Measurements from ENCODE around the gene SLC6A1. TPM values are rescaled to one million over a fixed set of nuclear protein-coding genes. Genes with fewer than 3 reads are reported as not detected.

Gene SLC6A1
- total and polyA plus RNA-seq, 4 donors = 16.0 to 71.9 (median 33.8) TPM

GRCh38 chr3:11015369-11015768 lies 22.8 kb downstream of the SLC6A1 start:
- Histone ChIP-seq H3K27me3 (ENCODE audit: control insufficient read depth in 4 of 4, insufficient read depth in 4 of 4, low read length in 3 of 4) (no peaks in the 10 kb centered on the region), H3K9me3 (ENCODE audit: control insufficient read depth in 4 of 4, low read length in 3 of 4) (no peaks in the 10 kb centered on the region), H3K4me3 (ENCODE audit: low read depth in 1 of 3, low read length in 3 of 3) (no peak overlapping the region), H3K4me1 (ENCODE audit: control insufficient read depth in 4 of 4, insufficient read depth in 4 of 4, low read length in 3 of 4) (peaks cover 3 to 33% (median 7%) of the 10 kb centered on the region in 4 donors), H3K36me3 (ENCODE audit: control insufficient read depth in 4 of 4, insufficient read depth in 3 of 4, low read depth in 1 of 4, low read length in 3 of 4) (peaks cover 0 to 38% (median 13%) of the 10 kb centered on the region in 4 donors), H3K27ac (ENCODE audit: low read depth in 1 of 2, low read length in 2 of 2) (no peak overlapping the region), H3K9ac (ENCODE audit: low read depth in 1 of 2, low read length in 2 of 2) (no peak overlapping the region)
- no peak for DNase-seq (ENCODE audit: low spot score)
- 88% methylated on average over 16 of the region's 16 CpGs for WGBS
- TF ChIP-seq FOXA1 (IDR thresholded peaks at IDR 0.05) = no peak
- no peak for TF ChIP-seq NR2F2 (IDR thresholded peaks at IDR 0.05)
- no peak for TF ChIP-seq TAF1 (conservative IDR thresholded peaks at IDR 0.05)

GRCh38 chr3:11016727-11017126 lies 24.2 kb downstream of the SLC6A1 start:
- Histone ChIP-seq H3K9me3 (ENCODE audit: control insufficient read depth in 4 of 4, low read length in 3 of 4) (no peaks in the 10 kb centered on the region), H3K4me1 (ENCODE audit: control insufficient read depth in 4 of 4, insufficient read depth in 4 of 4, low read length in 3 of 4) (peaks cover 6 to 38% (median 20%) of the 10 kb centered on the region in 4 donors), H3K4me3 (ENCODE audit: low read depth in 1 of 3, low read length in 3 of 3) (no peak overlapping the region), H3K27me3 (ENCODE audit: control insufficient read depth in 4 of 4, insufficient read depth in 4 of 4, low read length in 3 of 4) (no peaks in the 10 kb centered on the region), H3K9ac (ENCODE audit: low read depth in 1 of 2, low read length in 2 of 2) (no peak overlapping the region), H3K27ac (ENCODE audit: low read depth in 1 of 2, low read length in 2 of 2) (no peak overlapping the region), H3K36me3 (ENCODE audit: control insufficient read depth in 4 of 4, insufficient read depth in 3 of 4, low read depth in 1 of 4, low read length in 3 of 4) (peaks cover 0 to 38% (median 15%) of the 10 kb centered on the region in 4 donors)
- no peak for DNase-seq (ENCODE audit: low spot score)
- no peak for TF ChIP-seq RAD21 (IDR thresholded peaks at IDR 0.05)
- TF ChIP-seq HNF4G (IDR thresholded peaks at IDR 0.05) = no peak
- TF ChIP-seq FOXA2 (IDR thresholded peaks at IDR 0.05) = no peak
- TF ChIP-seq, protein P1, sequence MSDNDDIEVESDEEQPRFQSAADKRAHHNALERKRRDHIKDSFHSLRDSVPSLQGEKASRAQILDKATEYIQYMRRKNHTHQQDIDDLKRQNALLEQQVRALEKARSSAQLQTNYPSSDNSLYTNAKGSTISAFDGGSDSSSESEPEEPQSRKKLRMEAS (IDR thresholded peaks at IDR 0.05) = no peak
- no peak for TF ChIP-seq TAF1 (conservative IDR thresholded peaks at IDR 0.05)
- no peak for TF ChIP-seq ZBTB33 (IDR thresholded peaks at IDR 0.05)
- no peak for TF ChIP-seq GABPA (IDR thresholded peaks at IDR 0.05 in 1 of 2, conservative IDR thresholded peaks at IDR 0.05 in 1 of 2)
- TF ChIP-seq YY1 (IDR thresholded peaks at IDR 0.05) = no peak
- no peak for TF ChIP-seq NR2F2 (IDR thresholded peaks at IDR 0.05)
- no peak for TF ChIP-seq SP1 (IDR thresholded peaks at IDR 0.05)
- 83% methylated on average over 5 of the region's 5 CpGs for WGBS

GRCh38 chr3:11019116-11019819 lies 26.7 kb downstream of the SLC6A1 start:
- H3K9me3 ChIP-seq (ENCODE audit: control insufficient read depth in 4 of 4, low read length in 3 of 4) = no peaks in the 10 kb centered on the region
- peaks cover 6 to 52% (median 39%) of the 10 kb centered on the region in 4 donors for H3K4me1 ChIP-seq (ENCODE audit: control insufficient read depth in 4 of 4, insufficient read depth in 4 of 4, low read length in 3 of 4)
- H3K27ac ChIP-seq (ENCODE audit: low read depth in 1 of 2, low read length in 2 of 2) = no peak overlapping the region
- DNase-seq (ENCODE audit: low spot score) = no peak
- H3K27me3 ChIP-seq (ENCODE audit: control insufficient read depth in 4 of 4, insufficient read depth in 4 of 4, low read length in 3 of 4) = no peaks in the 10 kb centered on the region
- peaks cover 0 to 30% (median 12%) of the 10 kb centered on the region in 4 donors for H3K36me3 ChIP-seq (ENCODE audit: control insufficient read depth in 4 of 4, insufficient read depth in 3 of 4, low read depth in 1 of 4, low read length in 3 of 4)
- 80% methylated on average over 3 of the region's 3 CpGs for WGBS
- no peak overlapping the region for H3K9ac ChIP-seq (ENCODE audit: low read depth in 1 of 2, low read length in 2 of 2)
- no peak overlapping the region for H3K4me3 ChIP-seq (ENCODE audit: low read depth in 1 of 3, low read length in 3 of 3)
- TF ChIP-seq ATF3 (IDR thresholded peaks at IDR 0.05) = no peak
- TF ChIP-seq RAD21 (IDR thresholded peaks at IDR 0.05) = no peak
- TF ChIP-seq, protein P1 (IDR thresholded peaks at IDR 0.05) = no peak
- no peak for TF ChIP-seq HNF4A (conservative IDR thresholded peaks at IDR 0.05)
- no peak for TF ChIP-seq TAF1 (conservative IDR thresholded peaks at IDR 0.05)
- no peak for TF ChIP-seq HNF4G (IDR thresholded peaks at IDR 0.05)
- TF ChIP-seq, protein P2, sequence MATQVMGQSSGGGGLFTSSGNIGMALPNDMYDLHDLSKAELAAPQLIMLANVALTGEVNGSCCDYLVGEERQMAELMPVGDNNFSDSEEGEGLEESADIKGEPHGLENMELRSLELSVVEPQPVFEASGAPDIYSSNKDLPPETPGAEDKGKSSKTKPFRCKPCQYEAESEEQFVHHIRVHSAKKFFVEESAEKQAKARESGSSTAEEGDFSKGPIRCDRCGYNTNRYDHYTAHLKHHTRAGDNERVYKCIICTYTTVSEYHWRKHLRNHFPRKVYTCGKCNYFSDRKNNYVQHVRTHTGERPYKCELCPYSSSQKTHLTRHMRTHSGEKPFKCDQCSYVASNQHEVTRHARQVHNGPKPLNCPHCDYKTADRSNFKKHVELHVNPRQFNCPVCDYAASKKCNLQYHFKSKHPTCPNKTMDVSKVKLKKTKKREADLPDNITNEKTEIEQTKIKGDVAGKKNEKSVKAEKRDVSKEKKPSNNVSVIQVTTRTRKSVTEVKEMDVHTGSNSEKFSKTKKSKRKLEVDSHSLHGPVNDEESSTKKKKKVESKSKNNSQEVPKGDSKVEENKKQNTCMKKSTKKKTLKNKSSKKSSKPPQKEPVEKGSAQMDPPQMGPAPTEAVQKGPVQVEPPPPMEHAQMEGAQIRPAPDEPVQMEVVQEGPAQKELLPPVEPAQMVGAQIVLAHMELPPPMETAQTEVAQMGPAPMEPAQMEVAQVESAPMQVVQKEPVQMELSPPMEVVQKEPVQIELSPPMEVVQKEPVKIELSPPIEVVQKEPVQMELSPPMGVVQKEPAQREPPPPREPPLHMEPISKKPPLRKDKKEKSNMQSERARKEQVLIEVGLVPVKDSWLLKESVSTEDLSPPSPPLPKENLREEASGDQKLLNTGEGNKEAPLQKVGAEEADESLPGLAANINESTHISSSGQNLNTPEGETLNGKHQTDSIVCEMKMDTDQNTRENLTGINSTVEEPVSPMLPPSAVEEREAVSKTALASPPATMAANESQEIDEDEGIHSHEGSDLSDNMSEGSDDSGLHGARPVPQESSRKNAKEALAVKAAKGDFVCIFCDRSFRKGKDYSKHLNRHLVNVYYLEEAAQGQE (IDR thresholded peaks at IDR 0.05) = no peak
- TF ChIP-seq JUND (IDR thresholded peaks at IDR 0.05) = no peak
- no peak for TF ChIP-seq ZBTB33 (IDR thresholded peaks at IDR 0.05)
- no peak for TF ChIP-seq NR2F2 (IDR thresholded peaks at IDR 0.05)
- TF ChIP-seq, protein P3, sequence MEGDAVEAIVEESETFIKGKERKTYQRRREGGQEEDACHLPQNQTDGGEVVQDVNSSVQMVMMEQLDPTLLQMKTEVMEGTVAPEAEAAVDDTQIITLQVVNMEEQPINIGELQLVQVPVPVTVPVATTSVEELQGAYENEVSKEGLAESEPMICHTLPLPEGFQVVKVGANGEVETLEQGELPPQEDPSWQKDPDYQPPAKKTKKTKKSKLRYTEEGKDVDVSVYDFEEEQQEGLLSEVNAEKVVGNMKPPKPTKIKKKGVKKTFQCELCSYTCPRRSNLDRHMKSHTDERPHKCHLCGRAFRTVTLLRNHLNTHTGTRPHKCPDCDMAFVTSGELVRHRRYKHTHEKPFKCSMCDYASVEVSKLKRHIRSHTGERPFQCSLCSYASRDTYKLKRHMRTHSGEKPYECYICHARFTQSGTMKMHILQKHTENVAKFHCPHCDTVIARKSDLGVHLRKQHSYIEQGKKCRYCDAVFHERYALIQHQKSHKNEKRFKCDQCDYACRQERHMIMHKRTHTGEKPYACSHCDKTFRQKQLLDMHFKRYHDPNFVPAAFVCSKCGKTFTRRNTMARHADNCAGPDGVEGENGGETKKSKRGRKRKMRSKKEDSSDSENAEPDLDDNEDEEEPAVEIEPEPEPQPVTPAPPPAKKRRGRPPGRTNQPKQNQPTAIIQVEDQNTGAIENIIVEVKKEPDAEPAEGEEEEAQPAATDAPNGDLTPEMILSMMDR (IDR thresholded peaks at IDR 0.05; ENCODE audit: low read depth, low read length, missing input control) = no peak
- TF ChIP-seq YY1 (IDR thresholded peaks at IDR 0.05) = no peak
- TF ChIP-seq GABPA (IDR thresholded peaks at IDR 0.05 in 1 of 2, conservative IDR thresholded peaks at IDR 0.05 in 1 of 2) = no peak

All from liver (tissue), 9 donors.